NCI-H82 treated with DMSO at 0.1 percent for 48 hours (cell line): ENCODE results near the gene INAFM1.
"Not testable (repeated sequence)": the region's sequence is repeated elsewhere in the genome, so short reads cannot be mapped to it uniquely, and the experiment has no call there.

ENCODE experiments used
- DNase-seq: peaks from one replicate; lab custom pipeline; 2025; ENCODE audit not compliant: unreplicated experiment; lab: John Stamatoyannopoulos, UW

INAFM1 gene

DNA sequence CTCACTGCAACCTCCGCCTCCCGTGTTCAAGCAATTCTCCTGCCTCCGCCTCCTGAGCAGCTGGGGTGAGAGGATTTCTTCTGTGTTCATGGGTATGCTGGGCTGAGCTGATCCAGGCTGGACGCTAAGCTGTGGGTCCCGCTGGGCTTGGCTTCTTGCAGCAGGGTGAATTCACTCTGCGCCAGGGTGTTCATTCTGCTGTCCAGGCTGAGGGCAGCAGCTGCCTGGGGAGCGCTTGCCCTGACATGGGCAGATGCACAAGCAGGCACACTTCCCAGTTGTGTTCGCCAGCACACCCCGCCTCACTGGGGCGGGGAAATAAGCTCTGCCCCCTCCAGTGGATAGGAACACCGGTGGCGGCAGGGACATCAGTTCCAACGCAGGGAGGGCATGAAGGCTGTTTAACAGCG is 7.3 kb upstream of the INAFM1 start:
- no peak for DNase-seq

DNA sequence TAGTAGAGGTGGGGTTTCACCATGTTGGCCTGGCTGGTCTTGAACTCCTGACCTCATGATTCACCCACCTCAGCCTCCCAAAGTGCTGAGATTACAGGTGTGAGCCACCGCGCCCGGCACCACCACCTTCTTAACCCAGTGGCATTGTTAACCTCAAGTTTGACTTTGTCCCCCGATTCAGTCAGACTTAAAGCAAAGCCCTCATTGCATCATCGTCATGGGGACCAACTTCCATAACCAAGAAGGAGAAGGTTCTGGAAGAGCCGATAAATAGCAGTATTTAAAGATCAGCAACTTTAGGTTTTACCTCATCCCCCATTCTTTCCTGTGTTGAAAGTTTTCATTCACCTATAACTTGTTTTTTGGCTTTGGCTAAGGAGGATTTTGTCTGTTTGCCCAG is 6.7 kb upstream of the INAFM1 start:
- no peak for DNase-seq

- no peak for DNase-seq
Observed at GRCh38 chr19:47269596-47269995, 5.1 kb upstream of the INAFM1 start.

DNA sequence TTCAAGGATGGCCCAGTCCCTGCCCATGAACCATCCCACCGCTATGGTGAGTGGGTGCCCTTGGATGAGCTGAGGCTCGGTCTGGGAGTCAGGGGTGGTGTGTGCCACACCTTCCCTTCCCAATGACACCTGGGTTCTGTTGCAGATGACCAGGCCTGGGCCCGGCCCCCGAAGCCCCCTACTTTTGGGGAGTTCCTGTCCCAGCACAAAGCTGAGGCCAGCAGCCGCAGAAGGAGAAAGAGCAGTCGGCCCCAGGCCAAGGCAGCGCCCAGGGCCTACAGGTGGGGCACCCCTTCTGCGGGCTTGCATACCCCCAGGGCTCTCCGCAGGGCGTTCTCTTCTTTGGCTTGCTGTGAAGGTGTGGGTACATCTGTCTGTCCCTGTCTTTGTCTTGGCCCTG is 4.3 kb upstream of the INAFM1 start:
- DNase-seq, result no peak

DNA sequence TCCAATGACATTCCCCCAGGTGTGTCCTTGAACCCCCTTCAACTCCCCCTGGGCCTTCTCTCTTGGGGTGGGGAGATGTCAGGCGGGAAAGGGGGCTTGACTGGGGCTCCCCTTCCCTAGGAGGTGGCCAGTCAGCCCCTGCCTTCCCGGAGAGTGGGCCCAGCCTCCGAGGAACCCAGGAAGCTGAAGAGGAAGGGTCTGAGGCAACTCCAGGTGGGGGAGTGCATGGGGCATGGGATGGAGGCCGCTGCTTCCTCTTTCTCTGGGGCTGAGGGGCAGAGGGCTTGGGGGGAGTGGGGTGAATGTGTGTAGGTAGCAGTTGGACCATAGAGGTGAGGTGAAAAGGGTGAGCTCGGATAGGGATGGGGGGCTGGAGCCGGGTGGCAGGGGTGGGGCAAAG is 2.7 kb upstream of the INAFM1 start:
- no peak for DNase-seq

DNA sequence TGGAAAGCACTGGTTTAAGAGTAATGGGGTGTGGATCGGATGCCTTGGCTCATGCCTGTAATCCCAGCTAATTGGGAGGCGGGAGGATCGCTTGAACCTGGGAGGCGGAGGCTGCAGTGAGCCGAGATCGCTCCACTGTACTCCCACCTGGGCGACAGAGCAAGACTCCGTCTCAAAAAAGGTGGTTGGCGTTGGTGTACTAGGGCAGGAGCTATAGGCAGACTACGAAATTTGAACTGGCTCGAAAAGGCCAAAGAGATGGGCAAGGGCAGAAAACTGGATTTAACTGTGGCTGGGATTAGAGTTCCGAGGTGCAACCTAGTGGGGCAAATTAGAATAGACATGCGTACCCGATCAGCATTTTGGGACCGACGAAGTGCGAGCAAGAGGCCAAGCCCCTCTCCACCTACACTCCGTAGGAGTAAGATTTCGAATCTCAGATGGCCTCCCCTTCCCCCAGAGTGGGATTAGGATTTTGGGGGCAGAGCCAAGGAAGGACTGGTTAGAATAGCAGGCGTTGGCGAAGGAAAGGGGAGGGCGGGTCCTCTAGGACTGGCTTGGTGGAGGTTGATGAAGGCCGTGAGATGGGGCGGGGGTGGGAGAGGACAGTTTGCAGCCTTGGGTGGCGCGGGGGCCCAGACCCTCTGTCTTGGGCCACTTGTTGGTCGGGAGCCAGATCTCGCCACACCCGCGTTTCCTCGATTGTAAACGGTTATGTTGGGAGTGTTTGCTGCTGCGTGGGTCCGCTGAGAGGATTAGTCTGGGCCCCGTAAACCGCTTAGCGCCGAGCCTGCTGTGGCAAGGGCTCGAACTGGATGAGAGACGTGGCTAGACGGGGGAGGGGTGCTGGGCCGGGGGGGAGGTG is 2.0 kb upstream of the INAFM1 start:
- DNase-seq, result peak; percentile 91

DNA sequence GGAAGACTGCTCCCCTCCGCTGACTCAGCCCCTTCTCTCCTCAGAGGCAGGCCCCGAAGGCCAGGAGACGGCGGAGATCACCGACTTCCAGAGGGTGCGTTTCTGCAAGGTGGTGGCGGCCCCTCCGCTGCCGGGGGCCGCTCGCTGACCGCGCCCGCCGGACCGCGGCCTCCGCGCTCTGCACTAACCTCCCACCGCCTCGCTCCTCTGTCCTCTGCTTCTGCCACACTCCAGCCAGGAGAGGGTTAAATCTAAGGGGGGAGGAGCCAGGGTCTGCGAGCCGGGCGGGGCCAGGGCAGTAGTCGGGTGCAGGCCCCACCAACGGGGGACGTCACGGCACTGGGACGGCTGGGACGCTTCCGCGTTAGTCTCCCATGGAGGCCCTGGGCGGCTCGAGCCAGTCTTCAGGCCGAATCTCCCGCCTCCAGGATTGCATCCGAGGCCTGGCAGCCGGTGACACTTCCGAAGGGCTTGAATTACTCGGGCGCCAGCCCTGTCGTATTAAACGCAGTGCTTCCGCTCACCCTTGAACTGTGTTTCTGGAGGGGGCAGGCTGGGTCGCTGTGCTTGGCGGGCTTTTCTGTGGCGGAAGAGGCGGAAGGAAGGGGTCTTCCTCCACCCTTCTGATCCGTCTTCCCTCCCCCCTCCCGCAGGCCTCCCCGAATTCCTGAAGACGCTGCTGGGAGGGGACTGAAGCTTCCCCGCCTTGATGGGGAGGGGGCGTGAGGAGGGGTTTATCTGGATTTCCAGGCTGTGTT is 1.2 kb upstream of the INAFM1 start:
- DNase-seq, result peak; percentile 91

GRCh38 chr19:47274891-47275761 is 441 bp downstream of the INAFM1 start:
- no peak for DNase-seq

DNA sequence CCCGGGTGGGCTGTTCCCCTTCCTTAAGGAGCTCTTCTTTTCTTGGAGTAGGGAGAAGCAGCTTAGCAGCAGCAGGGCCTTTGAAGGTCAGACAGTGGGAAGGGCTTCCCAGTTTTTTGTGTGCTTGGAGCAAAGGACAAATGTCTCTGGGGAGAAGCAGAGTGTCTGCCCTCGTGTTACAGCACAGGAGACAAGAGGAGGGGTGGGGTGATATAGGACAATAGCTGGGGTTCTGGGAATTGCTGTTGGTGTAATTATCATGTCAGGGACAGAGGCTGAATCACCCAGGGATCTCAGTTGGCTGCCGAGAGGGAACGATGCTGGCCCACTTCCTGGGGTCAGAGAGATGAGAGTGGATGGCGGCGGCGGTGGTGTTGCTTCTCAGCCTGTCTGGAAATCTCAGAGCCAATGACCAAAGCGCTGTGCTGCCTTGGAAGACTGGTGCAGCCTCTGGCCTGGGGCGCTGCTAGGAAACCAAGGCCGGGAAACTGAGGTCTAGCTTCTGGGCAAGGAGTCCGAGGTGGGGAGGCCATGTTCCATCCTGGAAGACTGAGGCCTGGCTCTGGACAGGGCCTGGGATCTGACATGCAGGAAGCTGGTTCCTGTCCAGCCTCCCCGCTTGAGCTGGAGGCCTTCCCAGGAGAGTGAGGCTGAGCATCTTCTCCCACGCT is 1.2 kb downstream of the INAFM1 start:
- no peak for DNase-seq

- DNase-seq, result not testable (repeated sequence)
Observed at GRCh38 chr19:47276513-47276912, 1.8 kb downstream of the INAFM1 start.

GRCh38 chr19:47280183-47280797 is 5.6 kb downstream of the INAFM1 start:
- no peak for DNase-seq

- no peak for DNase-seq
Observed at GRCh38 chr19:47283405-47284059, 8.8 kb downstream of the INAFM1 start.

DNA sequence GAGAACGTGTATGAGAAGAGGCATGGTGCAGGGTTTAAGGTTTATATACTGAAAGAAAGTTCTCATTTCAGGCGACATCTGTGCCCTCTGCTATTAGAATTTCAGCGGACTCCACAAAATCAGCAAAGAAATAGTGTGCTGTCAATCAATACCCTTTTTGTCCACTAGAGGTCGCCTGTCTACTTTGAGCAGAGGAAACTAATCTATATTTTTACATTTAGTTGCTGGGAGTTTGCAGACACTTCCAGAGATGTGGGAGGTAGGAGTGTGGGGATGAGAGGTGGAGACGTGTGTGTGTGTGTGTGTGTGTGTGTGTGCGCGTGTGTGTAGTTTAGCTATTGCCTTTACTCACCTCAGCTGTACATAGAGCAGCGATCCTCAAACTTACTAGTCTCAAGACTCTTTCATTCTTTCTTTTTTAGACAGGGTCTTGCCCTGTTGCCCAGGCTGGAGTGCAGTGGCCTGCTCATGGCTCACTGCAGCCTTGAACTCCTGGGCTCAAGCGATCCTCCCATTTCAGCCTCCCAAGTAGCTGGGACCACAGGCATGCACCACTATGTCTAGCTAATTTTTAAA is 9.7 kb downstream of the INAFM1 start:
- peak; percentile 57 for DNase-seq

DNA sequence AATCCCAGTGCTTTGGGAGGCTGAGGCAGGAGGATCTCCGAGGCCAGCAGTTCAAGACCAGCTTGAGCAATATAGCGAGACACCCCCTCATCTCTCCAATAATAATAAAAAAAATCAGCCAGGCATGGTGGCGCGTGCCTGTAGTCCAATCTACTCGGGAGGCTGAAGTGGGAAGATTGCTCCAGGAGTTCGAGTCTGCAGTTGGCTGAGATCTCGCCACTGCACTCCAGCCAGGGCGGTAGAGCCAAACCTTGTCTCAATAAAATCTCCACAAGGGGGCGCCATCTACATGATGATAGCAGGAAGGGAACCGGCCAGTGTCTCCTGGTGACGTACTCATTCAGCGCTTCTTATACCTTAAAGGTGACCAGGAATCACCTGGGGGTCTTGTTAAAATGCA is 21.4 kb downstream of the INAFM1 start:
- DNase-seq, result peak; percentile 59

- DNase-seq, result not testable (repeated sequence)
Observed at GRCh38 chr19:47300867-47301266, 26.2 kb downstream of the INAFM1 start.

DNA sequence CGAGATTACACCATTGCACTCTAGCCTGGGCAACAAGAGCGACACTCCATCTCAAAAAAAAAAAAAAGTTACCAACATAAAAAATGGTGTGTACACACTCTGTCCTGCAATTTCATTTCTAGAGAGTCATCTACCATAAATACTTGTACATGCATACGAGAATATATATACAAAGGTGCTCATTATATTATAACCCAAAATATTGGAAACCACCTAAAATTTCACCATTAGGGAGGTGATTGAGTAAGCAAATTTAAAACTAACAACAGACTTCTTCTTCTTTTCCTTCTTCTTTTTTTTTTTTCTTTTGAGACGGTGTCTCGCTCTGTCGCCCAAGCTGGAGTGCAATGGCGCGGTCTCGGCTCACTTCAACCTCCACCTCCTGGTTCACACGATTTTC is 27.6 kb downstream of the INAFM1 start:
- DNase-seq, result no peak

DNA sequence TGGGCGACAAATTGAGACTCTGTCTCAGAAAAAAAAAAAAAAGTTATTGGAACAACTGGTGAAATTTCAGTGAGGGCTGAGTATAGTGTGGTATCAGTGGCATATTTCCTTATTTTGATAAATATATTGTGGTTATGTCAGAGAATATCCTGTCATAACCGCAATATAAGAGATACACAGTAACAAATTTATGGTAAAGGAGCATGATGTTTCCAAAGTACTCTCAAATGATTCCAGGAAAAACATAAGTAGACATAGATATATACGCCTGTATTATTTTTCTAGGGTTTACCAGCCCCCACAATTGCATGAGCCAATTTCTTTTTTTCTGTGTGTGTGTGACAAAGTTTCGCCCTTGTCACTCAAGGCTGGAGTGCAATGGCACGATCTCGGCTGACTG is 29.3 kb downstream of the INAFM1 start:
- no peak for DNase-seq

DNA sequence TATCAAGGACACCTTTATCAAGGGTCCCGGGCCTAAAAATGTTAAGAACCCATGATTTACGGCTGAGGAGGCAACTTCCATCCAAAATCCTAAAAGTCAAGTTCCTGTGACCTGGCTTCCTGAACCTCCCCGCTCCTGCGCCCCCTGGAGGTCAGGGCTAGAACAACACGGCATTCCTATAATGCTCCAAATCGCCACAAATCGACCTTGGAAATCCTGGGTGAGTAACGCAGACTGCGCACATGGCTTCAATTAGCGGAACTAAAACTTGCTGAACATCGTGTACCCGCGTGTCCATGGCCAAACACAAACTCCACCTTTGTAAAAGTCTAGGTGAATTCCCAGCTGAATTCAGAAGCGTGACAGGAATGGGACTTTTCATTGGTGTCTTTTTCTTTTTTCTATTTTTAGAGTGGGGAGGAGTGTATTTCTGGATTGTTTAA is 30.6 kb downstream of the INAFM1 start:
- peak; percentile 41 for DNase-seq

DNA sequence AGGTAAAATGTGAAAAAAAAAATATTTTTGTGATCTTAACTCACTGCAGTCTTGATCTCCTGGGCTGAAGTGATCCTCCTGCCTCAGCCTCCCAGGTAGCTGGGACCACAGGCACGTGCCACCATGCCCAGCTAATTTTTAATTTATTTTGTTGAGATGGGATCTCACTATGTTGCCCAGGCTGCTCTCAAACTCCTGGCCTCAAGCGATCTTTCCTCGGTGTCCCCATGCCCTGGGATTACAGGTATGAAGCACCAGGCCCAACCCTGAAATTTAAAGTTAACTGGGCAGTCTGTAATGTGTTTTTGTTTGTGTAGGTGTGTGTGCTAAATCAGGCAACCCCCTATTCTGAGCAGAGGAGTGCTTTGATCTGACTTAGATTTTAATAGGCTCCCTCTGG is 31.6 kb downstream of the INAFM1 start:
- no peak for DNase-seq
